Cardiac fibroblast (primary cell): ENCODE data around the gene MYMK.

ENCODE experiments used
- DNase-seq, 2 donors: peaks; one replicate each; pipeline versions ENCODE4 v3.0.0 to v3.0.0-alpha.2; 2010; ENCODE audit warnings: low read depth in 2 of 2
- H3K4me3 ChIP-seq, 2 donors: replicated peaks in 1 of 2; 1 replicate in 1 of 2; 2 replicates in 1 of 2; pipeline ENCODE4 v1.5.1; 2011; ENCODE audit warnings: low read depth in 2 of 2, low read length in 2 of 2, mild to moderate bottlenecking in 2 of 2, moderate library complexity in 1 of 2
- CTCF ChIP-seq: IDR thresholded peaks from one replicate; pipeline ENCODE4 v1.5.1; 2011; ENCODE audit warnings: low read depth, mild to moderate bottlenecking, low read length, inconsistent platforms

Gene MYMK

GRCh38 chr9:133557581-133557980 is 32.8 kb upstream of the MYMK start:
- no peak for TF ChIP-seq CTCF
- H3K4me3 ChIP-seq = no peak overlapping the region
- DNase-seq = no peak

- no peak overlapping the region for H3K4me3 ChIP-seq
- DNase-seq = no peak
- TF ChIP-seq CTCF = no peak
Observed at GRCh38 chr9:133556354-133556753, 31.6 kb upstream of the MYMK start.

- no peak overlapping the region for H3K4me3 ChIP-seq
- TF ChIP-seq CTCF = no peak
- no peak for DNase-seq
Observed at GRCh38 chr9:133554729-133555128, 30.0 kb upstream of the MYMK start.

- no peak for TF ChIP-seq CTCF
- H3K4me3 ChIP-seq = no peak overlapping the region
- DNase-seq = no peak
Observed at GRCh38 chr9:133553973-133554713, 29.4 kb upstream of the MYMK start.

- no peak for TF ChIP-seq CTCF
Observed at GRCh38 chr9:133553123-133553522, 28.4 kb upstream of the MYMK start.

GRCh38 chr9:133552236-133552635 is 27.5 kb upstream of the MYMK start:
- TF ChIP-seq CTCF = no peak
- no peak for DNase-seq

More at GRCh38 chr9:133553123-133553522, 28.4 kb upstream of the MYMK start:
- no peak overlapping the region for H3K4me3 ChIP-seq
- DNase-seq = no peak

GRCh38 chr9:133551446-133551845 is 26.7 kb upstream of the MYMK start:
- H3K4me3 ChIP-seq = no peak overlapping the region
- TF ChIP-seq CTCF = no peak
- DNase-seq = no peak

More at GRCh38 chr9:133552236-133552635, 27.5 kb upstream of the MYMK start:
- no peak overlapping the region for H3K4me3 ChIP-seq
